CD14-positive monocyte (primary cell): ENCODE data around the gene MOK. TPM values are rescaled to one million over a fixed set of nuclear protein-coding genes. Genes with fewer than 3 reads are reported as not detected.

Source experiments
- DNase-seq, 3 donors: peaks; one replicate each; pipeline ENCODE4 v3.0.0-alpha.2; 2011 to 2022
- H2AFZ ChIP-seq: 2 replicates; pipeline ENCODE4 v1.6.0; 2012; ENCODE audit warnings: mild to moderate bottlenecking, low read depth, low read length, inconsistent platforms; ENCODE audit not compliant: insufficient read depth, poor library complexity, severe bottlenecking
- H3K27ac ChIP-seq, 2 donors: 1 replicate in 1 of 2; 2 replicates in 1 of 2; pipeline ENCODE4 v1.5.1; 2012 to 2013; ENCODE audit warnings: low read length in 2 of 2, control low read depth in 1 of 2, inconsistent platforms in 1 of 2, low read depth in 1 of 2, mild to moderate bottlenecking in 1 of 2
- H3K27me3 ChIP-seq, 2 donors: one replicate each; pipeline versions ENCODE4 v1.6.0 to v1.6.1; 2011 to 2013; ENCODE audit warnings: low read length in 2 of 2; ENCODE audit not compliant: control insufficient read depth in 2 of 2, insufficient read depth in 2 of 2
- H3K36me3 ChIP-seq, 2 donors: replicated peaks in 1 of 2; 1 replicate in 1 of 2; 2 replicates in 1 of 2; pipeline versions ENCODE4 v1.5.1 to v1.6.1; 2012 to 2013; ENCODE audit warnings: low read length in 2 of 2, control low read depth in 1 of 2, inconsistent platforms in 1 of 2, mild to moderate bottlenecking in 1 of 2; ENCODE audit not compliant: insufficient read depth in 2 of 2, control insufficient read depth in 1 of 2
- H3K4me1 ChIP-seq, 2 donors: 1 replicate in 1 of 2; 2 replicates in 1 of 2; pipeline versions ENCODE4 v1.5.1 to v1.6.1; 2012 to 2013; ENCODE audit warnings: low read length in 2 of 2, control low read depth in 1 of 2, inconsistent platforms in 1 of 2, mild to moderate bottlenecking in 1 of 2, moderate library complexity in 1 of 2; ENCODE audit not compliant: insufficient read depth in 2 of 2, control insufficient read depth in 1 of 2
- H3K4me2 ChIP-seq: replicated peaks from 2 replicates; pipeline ENCODE3; 2012; ENCODE audit warnings: low read length, moderate library complexity, mild to moderate bottlenecking; ENCODE audit not compliant: poor library complexity, severe bottlenecking; ENCODE audit errors: extremely low read depth
- H3K4me3 ChIP-seq, 3 experiments: fragments of 200-600 bp in 1 of 3; sonication (generic) in 1 of 3; replicated peaks in 1 of 3; 1 replicate in 2 of 3; 2 replicates in 1 of 3; pipeline ENCODE4 v1.5.1; 2011 to 2013; ENCODE audit warnings: low read length in 3 of 3, mild to moderate bottlenecking in 3 of 3, control low read depth in 2 of 3, low read depth in 2 of 3, inconsistent platforms in 1 of 3, moderate library complexity in 1 of 3
- H3K79me2 ChIP-seq: 2 replicates; pipeline ENCODE4 v1.6.0; 2012; ENCODE audit warnings: mild to moderate bottlenecking, control low read depth, inconsistent platforms, low read length, moderate library complexity; ENCODE audit not compliant: insufficient read depth
- H3K9ac ChIP-seq: 2 replicates; pipeline ENCODE4 v1.6.0; 2017; ENCODE audit warnings: low read length, mild to moderate bottlenecking; ENCODE audit not compliant: insufficient read depth, poor library complexity, severe bottlenecking
- H3K9me3 ChIP-seq, 2 donors: replicated peaks in 1 of 2; 1 replicate in 1 of 2; 2 replicates in 1 of 2; pipeline versions ENCODE4 v1.5.1 to v1.6.1; 2012 to 2013; ENCODE audit warnings: low read length in 2 of 2, control low read depth in 1 of 2; ENCODE audit not compliant: control insufficient read depth in 1 of 2, insufficient read depth in 1 of 2
- H4K20me1 ChIP-seq: 2 replicates; pipeline ENCODE4 v1.6.0; 2012; ENCODE audit warnings: mild to moderate bottlenecking, low read length, control low read depth, moderate library complexity; ENCODE audit not compliant: insufficient read depth
- H3K27ac Mint-ChIP-seq, 7 donors: one replicate each; pipeline ENCODE4 v1.8.0; 2020; ENCODE audit warnings: mild to moderate bottlenecking in 7 of 7, mixed read lengths in 7 of 7, moderate library complexity in 6 of 7, inconsistent platforms in 2 of 7
- H3K27me3 Mint-ChIP-seq, 3 donors: one replicate each; pipeline ENCODE4 v1.8.0; 2021 to 2022; ENCODE audit warnings: low read depth in 3 of 3, mild to moderate bottlenecking in 3 of 3, mixed read lengths in 3 of 3, moderate library complexity in 3 of 3, inconsistent platforms in 1 of 3
- H3K36me3 Mint-ChIP-seq, 2 donors: one replicate each; pipeline ENCODE4 v1.8.0; 2020; ENCODE audit warnings: mixed read lengths in 2 of 2, inconsistent platforms in 1 of 2, mild to moderate bottlenecking in 1 of 2
- H3K4me1 Mint-ChIP-seq: one replicate; pipeline ENCODE4 v1.8.0; 2020; ENCODE audit warnings: mild to moderate bottlenecking, mixed read lengths
- H3K4me3 Mint-ChIP-seq, 2 donors: one replicate each; pipeline ENCODE4 v1.8.0; 2020; ENCODE audit warnings: mild to moderate bottlenecking in 2 of 2, mixed read lengths in 2 of 2, moderate library complexity in 1 of 2
- H3K9me3 Mint-ChIP-seq, 7 donors: one replicate each; pipeline ENCODE4 v1.8.0; 2020 to 2022; ENCODE audit warnings: mixed read lengths in 7 of 7, mild to moderate bottlenecking in 6 of 7, moderate library complexity in 6 of 7, inconsistent platforms in 2 of 7
- CTCF ChIP-seq: fragments of 200-600 bp; IDR thresholded peaks from one replicate; pipeline ENCODE4 v1.8.0; 2022; ENCODE audit warnings: antibody characterized with exemption, mild to moderate bottlenecking
- WGBS: methylation state at CpG from one replicate; pipeline ENCODE4 v1.1.5; 2013; ENCODE audit warnings: missing lambda C conversion rate; ENCODE audit not compliant: insufficient coverage; 5-methylcytosine and 5-hydroxymethylcytosine counted together
- intact Hi-C, 2 donors: fragments of 100-400 bp; cut with micrococcal nuclease; formaldehyde crosslinking; loops; one replicate each; pipeline versions ENCODE4 v1.15.0 to v1.15.1; 2023
- polyA plus RNA-seq, 3 donors: library from polyadenylated mRNA; depleted of rRNA in 1 of 3; unstranded in 2 of 3; stranded (reverse) in 1 of 3; fragments of 300-500 nt in 2 of 3; fragments of >200 nt in 1 of 3; fragmentation: Illumina TruSeq in 2 of 3; gene quantifications; 1 replicate in 2 of 3; 2 replicates in 1 of 3; pipeline ENCODE4 v1.2.3, GENCODE V29; 2012 to 2021

MOK gene
- polyA plus RNA-seq, 3 donors, result 0.67 to 3.4 (median 1.8) TPM

- DNase-seq, result no peak
- Histone ChIP-seq H3K9me3 (no peaks in the 10 kb centered on the region), H3K36me3 (no peaks in the 10 kb centered on the region), H3K27me3 (no peaks in the 10 kb centered on the region), H4K20me1 (no peaks in the 10 kb centered on the region), H3K4me1 (no peaks in the 10 kb centered on the region), H2AFZ (no peak overlapping the region), H3K27ac (no peak overlapping the region), H3K79me2 (no peaks in the 10 kb centered on the region), H3K9ac (no peak overlapping the region), H3K4me2 (no peak overlapping the region), H3K4me3 (no peak overlapping the region)
- Mint-ChIP-seq H3K27me3 (no peaks in the 10 kb centered on the region), H3K36me3 (no peaks in the 10 kb centered on the region), H3K27ac (no peak overlapping the region), H3K4me3 (no peak overlapping the region), H3K9me3 (peaks cover 0 to 2% (median 0%) of the 10 kb centered on the region in 7 donors), H3K4me1 (no peaks in the 10 kb centered on the region)
- no CpG with 5 or more reads among the region's 6 CpGs for WGBS
- intact Hi-C loops, result no loop called here
- no peak for TF ChIP-seq CTCF
Measured at GRCh38 chr14:102233081-102233480, 71.9 kb downstream of the MOK start.

- Histone ChIP-seq H3K4me3 (no peak overlapping the region), H4K20me1 (no peaks in the 10 kb centered on the region), H3K9me3 (no peaks in the 10 kb centered on the region), H3K27ac (no peak overlapping the region), H3K9ac (no peak overlapping the region), H2AFZ (no peak overlapping the region), H3K4me2 (no peak overlapping the region), H3K36me3 (no peaks in the 10 kb centered on the region), H3K4me1 (no peaks in the 10 kb centered on the region), H3K27me3 (no peaks in the 10 kb centered on the region), H3K79me2 (no peaks in the 10 kb centered on the region)
- Mint-ChIP-seq H3K9me3 (peaks cover 0 to 2% (median 0%) of the 10 kb centered on the region in 7 donors), H3K27ac (no peak overlapping the region), H3K36me3 (no peaks in the 10 kb centered on the region), H3K4me1 (no peaks in the 10 kb centered on the region), H3K4me3 (no peak overlapping the region), H3K27me3 (no peaks in the 10 kb centered on the region)
- intact Hi-C loops, result no loop called here
- no peak for DNase-seq
- 88% methylated on average over 8 of the region's 9 CpGs for WGBS
- TF ChIP-seq CTCF, result no peak
Measured at GRCh38 chr14:102232348-102232625, 72.7 kb downstream of the MOK start.
